ENCODE results near the gene PPP2R5E. TPM values are rescaled to one million over a fixed set of nuclear protein-coding genes. Genes with fewer than 3 reads are reported as not detected.

The PPP2R5E gene
- total and polyA plus RNA-seq, 2 donors (not counting 3 experiments of a cell fraction or from before 2014, with no cell fraction given): 4.9 to 52.5 TPM

GRCh38 chr14:63388766-63389431, 154.3 kb downstream of the PPP2R5E start:
- H3K36me3 ChIP-seq (ENCODE audit: control insufficient read depth in 2 of 2, extremely low read depth in 1 of 2, insufficient read depth in 2 of 2, low read length in 2 of 2): peaks cover 6 to 8% of the 10 kb centered on the region in 2 experiments
- H3K9me3 ChIP-seq (replicated peaks; ENCODE audit: control insufficient read depth, insufficient read depth, low read length): no peaks in the 10 kb centered on the region
- H4K20me1 ChIP-seq (replicated peaks; ENCODE audit: control insufficient read depth, extremely low read depth, insufficient read depth, low read length): no peaks in the 10 kb centered on the region
- dilution Hi-C loops (cut with MboI; ENCODE audit: extremely low pct_ligation_motif_present, low sequenced_read_pairs): no loop called here
- no peak overlapping the region for H3K4me3 ChIP-seq (replicated peaks in 1 of 3; ENCODE audit: insufficient read depth in 1 of 3, low read depth in 1 of 3, low read length in 3 of 3)
- H3K4me2 ChIP-seq (ENCODE audit: insufficient read depth, low read length): no peak overlapping the region
- no peak for TF ChIP-seq JUN (IDR thresholded peaks at IDR 0.05; ENCODE audit: borderline replicate concordance, insufficient read depth, insufficient read length, low read depth)
- no peak for TF ChIP-seq FOS (IDR thresholded peaks at IDR 0.05; ENCODE audit: borderline replicate concordance, insufficient read depth, low read length)
- TF ChIP-seq MAX (IDR thresholded peaks at IDR 0.05; ENCODE audit: insufficient read depth, insufficient read length): no peak
- peak; percentile 73 to 81 for TF ChIP-seq CTCF (IDR thresholded peaks at IDR 0.05; ENCODE audit: extremely low read depth in 1 of 2, insufficient read depth in 1 of 2, low read depth in 1 of 2, low read length in 2 of 2)
- TF ChIP-seq POLR2A (IDR thresholded peaks at IDR 0.05; ENCODE audit: low read depth, low read length): no peak
- TF ChIP-seq EZH2 (IDR thresholded peaks at IDR 0.05; ENCODE audit: borderline replicate concordance, low read depth, low read length, severe bottlenecking): no peak
- no peak for TF ChIP-seq MYC (IDR thresholded peaks at IDR 0.05; ENCODE audit: low read depth, low read length)
- no peaks in the 10 kb centered on the region for H3K9me1 ChIP-seq (replicated peaks; ENCODE audit: control insufficient read depth, extremely low read depth, insufficient read depth, low read length)
- CTCF ChIA-PET: interaction anchor here (0.6 to 4.5 kb wide), 47 partner anchors 10 to 915 kb away, joined by 3 to 65 read pairs (median 4); partner anchors contain the start of genes ESR2, PPP2R5E and WDR89
- intact Hi-C loops (cut with micrococcal nuclease): loop anchor here (1.0 to 2.0 kb wide), 4 partner anchors 154 to 381 kb away; partner anchors contain the start of genes PPP2R5E and WDR89
- no peaks in the 10 kb centered on the region for H3K79me2 ChIP-seq (ENCODE audit: control insufficient read depth, insufficient read depth, low read length)
- no peaks in the 10 kb centered on the region for H3K4me1 ChIP-seq (ENCODE audit: control insufficient read depth, extremely low read depth, insufficient read depth, low read length)
- no TSS peak for BruUV-seq (replicated peaks)
- DNase-seq (ENCODE audit: low read depth, low spot score) (peak; percentile 75), FAIRE-seq (peak; percentile 77)
- no peak overlapping the region for H2AFZ ChIP-seq (ENCODE audit: low read depth, low read length)
- H3K27me3 ChIP-seq (ENCODE audit: control insufficient read depth in 2 of 2, insufficient read depth in 2 of 2, low read length in 2 of 2): no peaks in the 10 kb centered on the region
- H3K27ac ChIP-seq (ENCODE audit: insufficient read depth, low read depth, low read length): no peak overlapping the region
- POLR2A ChIA-PET: no interaction called here
- no peak overlapping the region for H3K9ac ChIP-seq (replicated peaks; ENCODE audit: extremely low read depth, insufficient read depth, low read length)

Data from endothelial cell of umbilical vein (primary cell).